ENCODE data around the gene CNTNAP2.

CNTNAP2 gene

GRCh38 chr7:148466120-148466519 is 2349.5 kb downstream of the CNTNAP2 start:
- no peak for TF ChIP-seq CTCF (conservative IDR thresholded peaks at IDR 0.05; ENCODE audit: control insufficient read depth, insufficient read depth, low read depth, low read length)
- DNase-seq (ENCODE audit: low read depth): no peak
- H3K4me3 ChIP-seq (ENCODE audit: control insufficient read depth, low read depth, low read length): no peak overlapping the region

DNA sequence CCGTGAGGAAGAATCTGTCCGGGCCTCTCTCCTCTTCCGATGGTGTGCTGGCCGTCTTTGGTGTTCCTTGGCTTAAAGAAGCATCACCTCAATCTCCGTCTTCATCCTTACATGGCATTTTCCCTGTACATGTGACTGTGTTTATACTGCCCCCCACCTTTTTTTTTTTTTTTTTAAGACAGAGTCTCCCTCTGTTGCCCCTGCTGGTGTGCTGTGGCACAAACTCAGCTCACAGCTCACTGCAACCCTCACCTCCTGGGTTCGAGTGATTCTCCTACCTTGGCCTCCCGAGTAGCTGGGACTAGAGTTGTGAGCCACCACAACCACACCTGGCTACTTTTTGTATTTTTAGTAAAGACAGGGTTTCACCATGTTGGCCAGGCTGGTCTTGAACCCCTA is 2352.1 kb downstream of the CNTNAP2 start:
- no peak for TF ChIP-seq CTCF (conservative IDR thresholded peaks at IDR 0.05; ENCODE audit: control insufficient read depth, insufficient read depth, low read depth, low read length)
- no peak for DNase-seq (ENCODE audit: low read depth)

More for the DNA sequence above, 2352.1 kb downstream of the CNTNAP2 start:
- no peak overlapping the region for H3K4me3 ChIP-seq (ENCODE audit: control insufficient read depth, low read depth, low read length)

All from fibroblast of mammary gland (primary cell).